Measurements from ENCODE around the gene BCOR.

The BCOR gene

DNA sequence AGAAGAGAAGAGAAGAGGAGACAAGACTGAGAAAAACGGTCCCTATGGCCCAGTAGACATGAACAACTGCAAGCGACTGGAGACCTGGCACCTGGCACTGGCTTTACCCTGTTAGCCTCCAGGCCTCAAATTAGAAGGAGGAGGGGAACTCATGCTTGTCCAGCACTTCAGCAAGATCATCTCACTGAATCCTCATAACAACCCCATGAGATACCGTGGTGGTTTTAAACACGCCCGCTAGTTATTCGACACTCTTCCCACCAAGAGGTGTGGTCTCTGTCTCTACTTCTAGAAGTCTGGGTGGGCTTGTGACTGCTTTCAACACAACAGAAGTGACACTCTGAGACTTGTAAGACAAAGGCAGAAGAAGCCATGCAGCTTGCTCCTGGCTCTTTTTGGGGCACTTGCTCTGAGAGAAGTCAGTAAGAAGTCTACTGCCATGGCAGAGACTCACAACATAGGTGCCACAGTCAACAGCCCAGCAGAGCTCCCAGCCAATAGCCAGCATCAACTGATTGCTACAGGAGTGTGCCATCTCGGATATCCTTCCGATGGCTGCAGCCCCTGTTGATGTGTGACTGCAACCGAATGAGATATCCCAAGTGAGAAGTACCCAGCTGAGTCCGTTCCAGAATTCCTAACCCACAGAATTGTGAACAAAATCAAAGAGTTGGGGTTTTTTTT is 34.0 kb upstream of the BCOR start:
- no peak for DNase-seq (ENCODE audit: low read depth in 1 of 2, low spot score in 1 of 2)
- H3K27ac ChIP-seq (replicated peaks), result no peak overlapping the region
- H3K27me3 ChIP-seq (ENCODE audit: insufficient read depth, poor library complexity, severe bottlenecking), result no peaks in the 10 kb centered on the region
- TF ChIP-seq SPI1 (IDR thresholded peaks at IDR 0.05; ENCODE audit: borderline replicate concordance, low read depth) (no peak), CTCF (IDR thresholded peaks at IDR 0.05; ENCODE audit: insufficient read depth, low read length) (no peak), POLR2AphosphoS5 (IDR thresholded peaks at IDR 0.05; ENCODE audit: low read depth) (no peak), GABPA (IDR thresholded peaks at IDR 0.05; ENCODE audit: low read depth) (no peak), REST (IDR thresholded peaks at IDR 0.05; ENCODE audit: insufficient replicate concordance, low read depth) (no peak)
- no peak overlapping the region for H3K4me3 ChIP-seq (replicated peaks; ENCODE audit: insufficient read depth, low read length)

DNA sequence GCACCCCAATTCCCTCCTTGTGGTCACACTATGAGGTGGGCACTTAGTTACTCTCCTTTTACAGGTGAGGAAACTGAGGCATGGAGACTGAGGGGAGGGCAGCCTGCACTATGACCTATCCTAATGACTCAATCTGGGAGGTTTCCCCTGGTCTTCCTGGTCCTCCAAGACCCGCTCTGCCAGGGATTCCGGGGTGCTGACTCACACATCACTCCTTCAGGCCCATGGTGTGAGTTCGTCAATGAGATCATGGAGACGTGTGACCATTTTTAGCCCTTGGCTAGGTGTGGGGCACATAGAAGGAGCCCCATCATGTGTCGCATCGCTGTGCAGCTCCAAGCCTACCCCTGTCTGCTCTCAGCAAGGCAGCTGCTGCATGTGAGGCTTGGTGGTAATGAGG is 32.4 kb upstream of the BCOR start:
- no peak overlapping the region for H3K27ac ChIP-seq (replicated peaks)
- H3K27me3 ChIP-seq (ENCODE audit: insufficient read depth, poor library complexity, severe bottlenecking), result no peaks in the 10 kb centered on the region
- no peak for DNase-seq (ENCODE audit: low read depth in 1 of 2, low spot score in 1 of 2)
- no peak overlapping the region for H3K4me3 ChIP-seq (replicated peaks; ENCODE audit: insufficient read depth, low read length)
- TF ChIP-seq REST (IDR thresholded peaks at IDR 0.05; ENCODE audit: insufficient replicate concordance, low read depth) (no peak), GABPA (IDR thresholded peaks at IDR 0.05; ENCODE audit: low read depth) (no peak), SPI1 (IDR thresholded peaks at IDR 0.05; ENCODE audit: borderline replicate concordance, low read depth) (no peak), CTCF (IDR thresholded peaks at IDR 0.05; ENCODE audit: insufficient read depth, low read length) (no peak), POLR2AphosphoS5 (IDR thresholded peaks at IDR 0.05; ENCODE audit: low read depth) (no peak)

DNA sequence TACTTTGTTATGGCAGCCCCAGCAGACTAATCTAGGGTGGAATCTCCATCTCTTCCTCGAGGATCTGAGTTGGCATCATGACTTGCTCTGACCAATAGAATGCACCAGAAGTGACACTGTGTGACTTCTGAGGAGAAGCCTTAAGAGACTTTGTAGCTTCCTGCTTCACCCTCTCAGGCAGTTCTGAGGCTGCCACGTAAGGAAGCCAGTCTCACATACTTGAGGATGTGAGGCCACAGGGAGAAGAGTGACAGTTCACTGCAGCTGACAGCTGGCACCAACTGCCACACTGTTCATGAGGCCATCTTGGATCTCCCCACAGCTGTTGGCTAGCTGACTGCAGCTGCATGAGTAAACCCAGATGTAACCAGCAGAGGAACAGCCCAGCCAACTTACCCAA is 29.3 kb upstream of the BCOR start:
- peak in 1 of 2 experiments; percentile 86 for DNase-seq (ENCODE audit: low read depth in 1 of 2, low spot score in 1 of 2)
- TF ChIP-seq SPI1 (IDR thresholded peaks at IDR 0.05; ENCODE audit: borderline replicate concordance, low read depth), result no peak
- peak; percentile 99 for TF ChIP-seq POLR2AphosphoS5 (IDR thresholded peaks at IDR 0.05; ENCODE audit: low read depth)
- TF ChIP-seq GABPA (IDR thresholded peaks at IDR 0.05; ENCODE audit: low read depth), result peak; percentile 36; the same call in 1 of the 2 replicates
- no peak for TF ChIP-seq REST (IDR thresholded peaks at IDR 0.05; ENCODE audit: insufficient replicate concordance, low read depth)
- no peak for TF ChIP-seq CTCF (IDR thresholded peaks at IDR 0.05; ENCODE audit: insufficient read depth, low read length)
- peak overlapping the region; percentile 46 for H3K27ac ChIP-seq (replicated peaks)
- no peak overlapping the region for H3K4me3 ChIP-seq (replicated peaks; ENCODE audit: insufficient read depth, low read length)
- no peaks in the 10 kb centered on the region for H3K27me3 ChIP-seq (ENCODE audit: insufficient read depth, poor library complexity, severe bottlenecking)
